Vagina (tissue), 2 donors: Measurements from ENCODE around the gene KCNH8. TPM values are rescaled to one million over a fixed set of nuclear protein-coding genes. Genes with fewer than 3 reads are reported as not detected.

Experiments
- DNase-seq, 2 donors: peaks; one replicate each; pipeline ENCODE4 v3.0.0-alpha.2; 2017; ENCODE audit errors: extremely low spot score in 2 of 2
- H3K27ac ChIP-seq: fragments of 200-600 bp; sonication (generic); one replicate; pipeline ENCODE4 v1.5.1; 2019
- H3K27me3 ChIP-seq: fragments of 200-600 bp; sonication (generic); one replicate; pipeline ENCODE4 v1.5.1; 2019
- H3K36me3 ChIP-seq, 2 donors: fragments of 200-600 bp; sonication (generic); one replicate each; pipeline ENCODE4 v1.5.1; 2017 to 2019
- H3K4me1 ChIP-seq: fragments of 200-600 bp; sonication (generic); one replicate; pipeline ENCODE4 v1.5.1; 2019
- H3K4me3 ChIP-seq, 2 donors: fragments of 200-600 bp; sonication (generic); 1 replicate in 1 of 2; 2 replicates in 1 of 2; pipeline ENCODE4 v1.5.1; 2016 to 2019
- H3K9me3 ChIP-seq: fragments of 200-600 bp; sonication (generic); one replicate; pipeline ENCODE4 v1.5.1; 2019
- POLR2A ChIP-seq, 2 donors: fragments of 450-650 bp; IDR thresholded peaks; one replicate each; pipeline ENCODE4 v1.6.1; 2017; ENCODE audit warnings: antibody characterized with exemption in 2 of 2, mild to moderate bottlenecking in 2 of 2, moderate library complexity in 2 of 2
- POLR2AphosphoS5 ChIP-seq, 2 donors: sonication (generic); formaldehyde crosslinking; IDR thresholded peaks; one replicate each; pipeline ENCODE4 v1.9.0; 2017; ENCODE audit warnings: antibody characterized with exemption in 2 of 2, mild to moderate bottlenecking in 2 of 2, low read depth in 1 of 2; ENCODE audit not compliant: insufficient read depth in 1 of 2
- intact Hi-C: fragments of 100-400 bp; cut with DNase I; formaldehyde crosslinking; loops from one replicate; pipeline ENCODE4 v1.15.1; 2023
- total RNA-seq: library from RNA; depleted of rRNA; stranded (reverse); fragments of >200 nt; gene quantifications from one replicate; pipeline ENCODE4 v1.2.3, GENCODE V29; 2016
- TF ChIP-seq, protein P1 (sequence below), 3 experiments: fragments of 450-650 bp in 2 of 3; fragments of 200-600 bp in 1 of 3; sonication (generic) in 1 of 3; IDR thresholded peaks; one replicate each; pipeline ENCODE4 v1.5.1; 2017 to 2019; ENCODE audit warnings: antibody characterized with exemption in 3 of 3, mild to moderate bottlenecking in 2 of 3, moderate library complexity in 2 of 3

KCNH8 gene
- total RNA-seq, 1 donor from 2014 or later: 2.0 TPM

DNA sequence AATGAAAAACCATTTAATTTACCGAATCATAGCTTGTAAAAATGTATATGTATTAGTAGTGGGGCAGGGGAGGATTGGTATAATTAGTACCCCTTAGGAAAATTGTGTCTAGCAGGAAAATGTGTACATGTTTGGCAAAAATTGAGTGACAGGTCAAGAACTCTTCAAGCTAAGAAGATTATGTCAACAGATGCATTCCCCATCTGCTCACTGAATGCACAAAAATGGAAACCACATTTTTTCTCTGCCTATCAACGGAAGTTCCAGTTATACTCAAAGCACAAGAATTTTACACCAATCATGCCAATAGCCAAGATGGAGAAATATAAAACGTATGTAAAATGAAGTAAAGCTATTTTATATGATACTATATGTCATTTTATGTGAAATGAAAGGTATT lies 377.8 kb downstream of the KCNH8 start:
- Histone ChIP-seq H3K27me3 (no peaks in the 10 kb centered on the region), H3K9me3 (no peaks in the 10 kb centered on the region), H3K36me3 (no peaks in the 10 kb centered on the region), H3K4me3 (no peak overlapping the region), H3K27ac (no peak overlapping the region), H3K4me1 (no peaks in the 10 kb centered on the region)
- intact Hi-C loops: no loop called here
- DNase-seq: no peak
- no peak for TF ChIP-seq POLR2AphosphoS5 (IDR thresholded peaks at IDR 0.05; ENCODE audit: insufficient read depth in 1 of 2, low read depth in 1 of 2)
- TF ChIP-seq, protein P1, sequence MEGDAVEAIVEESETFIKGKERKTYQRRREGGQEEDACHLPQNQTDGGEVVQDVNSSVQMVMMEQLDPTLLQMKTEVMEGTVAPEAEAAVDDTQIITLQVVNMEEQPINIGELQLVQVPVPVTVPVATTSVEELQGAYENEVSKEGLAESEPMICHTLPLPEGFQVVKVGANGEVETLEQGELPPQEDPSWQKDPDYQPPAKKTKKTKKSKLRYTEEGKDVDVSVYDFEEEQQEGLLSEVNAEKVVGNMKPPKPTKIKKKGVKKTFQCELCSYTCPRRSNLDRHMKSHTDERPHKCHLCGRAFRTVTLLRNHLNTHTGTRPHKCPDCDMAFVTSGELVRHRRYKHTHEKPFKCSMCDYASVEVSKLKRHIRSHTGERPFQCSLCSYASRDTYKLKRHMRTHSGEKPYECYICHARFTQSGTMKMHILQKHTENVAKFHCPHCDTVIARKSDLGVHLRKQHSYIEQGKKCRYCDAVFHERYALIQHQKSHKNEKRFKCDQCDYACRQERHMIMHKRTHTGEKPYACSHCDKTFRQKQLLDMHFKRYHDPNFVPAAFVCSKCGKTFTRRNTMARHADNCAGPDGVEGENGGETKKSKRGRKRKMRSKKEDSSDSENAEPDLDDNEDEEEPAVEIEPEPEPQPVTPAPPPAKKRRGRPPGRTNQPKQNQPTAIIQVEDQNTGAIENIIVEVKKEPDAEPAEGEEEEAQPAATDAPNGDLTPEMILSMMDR (IDR thresholded peaks at IDR 0.05): no peak
- no peak for TF ChIP-seq POLR2A (IDR thresholded peaks at IDR 0.05)

DNA sequence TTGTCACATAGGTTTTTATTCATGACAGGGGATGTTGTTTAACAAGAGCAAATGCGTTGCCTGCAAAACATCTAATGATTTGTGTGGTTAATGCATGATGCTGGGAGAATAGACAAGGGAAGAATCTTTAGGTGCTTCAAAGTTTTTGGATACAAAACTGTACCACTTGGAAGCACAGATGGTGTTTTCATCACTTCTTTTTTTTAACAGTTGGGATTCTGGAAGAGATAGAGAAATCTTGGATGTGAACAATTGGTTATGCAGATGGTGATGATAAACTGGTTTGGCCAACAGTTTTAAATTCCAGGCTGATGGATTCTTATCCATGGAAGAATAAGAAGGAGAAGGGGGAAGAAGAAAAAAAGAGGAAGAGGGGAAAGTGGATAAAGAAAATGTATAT lies 379.4 kb downstream of the KCNH8 start:
- H3K4me3 ChIP-seq: no peak overlapping the region
- no peaks in the 10 kb centered on the region for H3K27me3 ChIP-seq
- no peaks in the 10 kb centered on the region for H3K4me1 ChIP-seq
- H3K27ac ChIP-seq: no peak overlapping the region
- H3K36me3 ChIP-seq: no peaks in the 10 kb centered on the region
- TF ChIP-seq, protein P1 (IDR thresholded peaks at IDR 0.05): no peak
- TF ChIP-seq POLR2A (IDR thresholded peaks at IDR 0.05) (no peak), POLR2AphosphoS5 (IDR thresholded peaks at IDR 0.05; ENCODE audit: insufficient read depth in 1 of 2, low read depth in 1 of 2) (no peak)
- DNase-seq: no peak
- H3K9me3 ChIP-seq: no peaks in the 10 kb centered on the region
- intact Hi-C loops: no loop called here

DNA sequence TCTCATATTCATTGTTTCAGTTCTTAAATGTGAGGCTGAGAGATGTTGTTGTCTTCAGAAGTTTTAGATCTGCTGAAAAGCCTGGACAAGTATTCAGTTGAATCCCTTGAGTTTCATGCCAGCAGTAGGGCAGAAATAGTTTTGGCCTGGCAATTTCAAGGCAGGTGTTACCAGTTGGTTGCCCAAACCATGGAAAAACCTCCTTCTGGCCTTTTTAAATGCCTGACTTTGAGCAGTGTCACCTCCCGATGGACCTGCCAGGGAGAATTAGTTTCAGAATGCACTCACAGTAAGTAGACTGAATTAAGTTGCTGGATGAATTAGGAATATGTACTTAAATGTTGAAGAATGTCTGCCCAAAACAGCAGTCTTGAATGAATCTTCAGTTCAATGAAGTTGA lies 383.1 kb downstream of the KCNH8 start:
- Histone ChIP-seq H3K27ac (no peak overlapping the region), H3K27me3 (no peaks in the 10 kb centered on the region), H3K4me3 (no peak overlapping the region), H3K4me1 (no peaks in the 10 kb centered on the region), H3K36me3 (no peaks in the 10 kb centered on the region), H3K9me3 (no peaks in the 10 kb centered on the region)
- intact Hi-C loops: no loop called here
- DNase-seq: no peak
- TF ChIP-seq POLR2A (IDR thresholded peaks at IDR 0.05): no peak

DNA sequence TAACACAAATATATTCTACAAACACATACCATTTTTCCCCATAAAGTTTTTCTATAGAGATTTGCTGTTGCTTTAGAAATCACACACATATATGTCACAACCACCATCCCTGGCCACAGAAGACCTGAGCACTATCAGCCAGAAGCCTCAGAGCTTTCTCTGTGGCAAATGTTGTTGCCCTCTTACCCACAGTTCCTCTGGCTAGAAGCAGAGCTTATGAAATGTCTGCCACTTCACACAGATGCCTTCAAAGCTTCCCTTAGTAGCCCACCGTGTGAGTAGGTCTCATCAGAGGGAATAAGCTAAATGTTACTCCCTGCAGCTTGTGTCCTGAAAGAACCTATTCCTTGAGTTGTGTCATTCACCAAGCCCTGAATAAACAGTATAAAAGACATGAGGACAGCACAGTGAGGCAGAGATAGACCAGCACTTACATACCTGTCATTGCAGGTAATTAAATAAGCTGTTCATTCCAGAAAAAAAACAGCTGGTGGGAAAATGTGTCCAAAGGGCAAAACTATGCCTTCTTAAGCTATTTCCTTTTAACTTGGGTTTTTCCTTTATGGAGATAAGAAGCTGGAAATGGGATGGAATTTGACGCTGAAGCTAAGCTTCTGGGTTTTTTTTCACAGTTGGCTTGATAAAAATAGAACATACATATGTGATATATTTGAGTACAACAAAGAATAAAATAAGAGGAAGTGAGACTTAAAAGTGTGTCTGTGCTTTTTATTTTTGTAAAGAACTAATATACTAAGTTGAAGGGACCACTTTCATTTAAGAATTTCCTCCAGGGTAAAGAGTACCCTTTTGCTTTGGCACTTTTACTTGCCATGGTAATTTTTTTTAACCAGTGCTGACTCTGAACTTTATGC lies 391.4 kb downstream of the KCNH8 start:
- H3K36me3 ChIP-seq: no peaks in the 10 kb centered on the region
- H3K27me3 ChIP-seq: no peaks in the 10 kb centered on the region
- no peaks in the 10 kb centered on the region for H3K4me1 ChIP-seq
- no peak for TF ChIP-seq POLR2A (IDR thresholded peaks at IDR 0.05)
- no peak for TF ChIP-seq POLR2AphosphoS5 (IDR thresholded peaks at IDR 0.05; ENCODE audit: insufficient read depth in 1 of 2, low read depth in 1 of 2)
- TF ChIP-seq, protein P1 (IDR thresholded peaks at IDR 0.05): no peak
- H3K4me3 ChIP-seq: no peak overlapping the region
- no peaks in the 10 kb centered on the region for H3K9me3 ChIP-seq
- no peak for DNase-seq
- intact Hi-C loops: no loop called here
- H3K27ac ChIP-seq: no peak overlapping the region

DNA sequence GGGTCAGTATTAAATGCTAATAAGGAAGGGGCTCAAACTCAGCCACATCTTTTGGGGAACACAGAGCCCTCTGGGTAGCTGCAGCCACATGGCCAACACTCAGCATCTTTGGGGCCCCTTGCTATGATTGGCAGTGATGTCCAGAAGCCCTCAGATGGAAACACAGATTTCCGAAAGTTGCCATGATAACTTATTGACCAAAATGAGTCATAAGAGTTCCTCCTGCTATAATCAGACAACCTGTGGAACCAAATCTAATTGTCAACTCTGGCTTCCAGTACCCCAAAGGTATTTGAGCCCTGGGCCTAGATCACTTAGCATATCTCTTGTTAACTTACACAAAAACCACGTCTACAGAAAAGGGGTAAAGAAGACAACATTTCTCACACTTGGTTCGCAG lies 392.2 kb downstream of the KCNH8 start:
- intact Hi-C loops: no loop called here
- Histone ChIP-seq H3K9me3 (no peaks in the 10 kb centered on the region), H3K27ac (no peak overlapping the region), H3K36me3 (no peaks in the 10 kb centered on the region), H3K27me3 (no peaks in the 10 kb centered on the region), H3K4me1 (no peaks in the 10 kb centered on the region), H3K4me3 (no peak overlapping the region)
- TF ChIP-seq, protein P1 (IDR thresholded peaks at IDR 0.05): no peak
- TF ChIP-seq POLR2AphosphoS5 (IDR thresholded peaks at IDR 0.05; ENCODE audit: insufficient read depth in 1 of 2, low read depth in 1 of 2) (no peak), POLR2A (IDR thresholded peaks at IDR 0.05) (no peak)
- DNase-seq: no peak
